CD4-positive, alpha-beta T cell (primary cell): ENCODE measurements around the gene ADARB2. TPM values are rescaled to one million over a fixed set of nuclear protein-coding genes. Genes with fewer than 3 reads are reported as not detected.

Source experiments
- ATAC-seq: fragments of 200-7000 bp; cut with Tn5 transposase; one replicate; pipeline ENCODE4 v1.10.0; 2022; ENCODE audit warnings: mild to moderate bottlenecking; ENCODE audit not compliant: poor library complexity
- CTCF ChIA-PET: fragments of 350-600 bp; sonication (Branson Sonifier 250); formaldehyde crosslinking; loops from one replicate; lab custom pipeline; 2021; ENCODE audit warnings: antibody characterized with exemption, inconsistent platforms; lab: Charles Lee
- POLR2A ChIA-PET: fragments of 350-600 bp; sonication (Branson Sonifier 250); formaldehyde crosslinking; loops from one replicate; lab custom pipeline; 2021; ENCODE audit warnings: antibody characterized with exemption, inconsistent platforms; lab: Charles Lee
- DNase-seq, 14 experiments: peaks; one replicate each; pipeline ENCODE4 v3.0.0-alpha.2; 2013 to 2020; ENCODE audit warnings: mixed read lengths in 2 of 14
- H3K27ac ChIP-seq, 2 donors: one replicate each; pipeline versions ENCODE4 v1.5.1 to v1.7.0; 2013; ENCODE audit warnings: low read length in 2 of 2, low read depth in 1 of 2, mild to moderate bottlenecking in 1 of 2
- H3K27me3 ChIP-seq, 2 experiments: 1 replicate in 1 of 2; 2 replicates in 1 of 2; pipeline versions ENCODE4 v1.6.1 to v1.7.0; 2013; ENCODE audit warnings: low read length in 2 of 2, control low read depth in 1 of 2, mild to moderate bottlenecking in 1 of 2, moderate library complexity in 1 of 2; ENCODE audit not compliant: insufficient read depth in 2 of 2, control insufficient read depth in 1 of 2
- H3K36me3 ChIP-seq: one replicate; pipeline ENCODE4 v1.6.1; 2013; ENCODE audit warnings: low read length, control low read depth; ENCODE audit not compliant: insufficient read depth
- H3K4me1 ChIP-seq: one replicate; pipeline ENCODE4 v1.6.1; 2013; ENCODE audit warnings: low read length, control low read depth; ENCODE audit not compliant: insufficient read depth
- H3K4me3 ChIP-seq: one replicate; pipeline ENCODE4 v1.5.1; 2013; ENCODE audit warnings: mild to moderate bottlenecking, low read length, moderate library complexity
- H3K9me3 ChIP-seq, 2 experiments: 1 replicate in 1 of 2; 2 replicates in 1 of 2; pipeline versions ENCODE4 v1.6.1 to v1.7.0; 2013; ENCODE audit warnings: low read length in 2 of 2, mild to moderate bottlenecking in 2 of 2, control low read depth in 1 of 2, moderate library complexity in 1 of 2; ENCODE audit not compliant: control insufficient read depth in 1 of 2, insufficient read depth in 1 of 2
- H3K27ac Mint-ChIP-seq: one replicate; pipeline ENCODE4 v1.8.0; 2020; ENCODE audit warnings: mixed read lengths
- H3K27me3 Mint-ChIP-seq: one replicate; pipeline ENCODE4 v1.8.0; 2021; ENCODE audit warnings: mixed read lengths
- H3K36me3 Mint-ChIP-seq: one replicate; pipeline ENCODE4 v1.8.0; 2021; ENCODE audit warnings: low read depth, mixed read lengths
- H3K4me1 Mint-ChIP-seq: one replicate; pipeline ENCODE4 v1.8.0; 2021; ENCODE audit warnings: low read depth, mixed read lengths
- H3K4me3 Mint-ChIP-seq: one replicate; pipeline ENCODE4 v1.8.0; 2020; ENCODE audit warnings: mild to moderate bottlenecking, mixed read lengths
- H3K9me3 Mint-ChIP-seq: one replicate; pipeline ENCODE4 v1.8.0; 2020; ENCODE audit warnings: mixed read lengths
- CTCF ChIP-seq: fragments of 200-600 bp; IDR thresholded peaks from one replicate; pipeline ENCODE4 v1.8.0; 2022; ENCODE audit warnings: antibody characterized with exemption, mild to moderate bottlenecking
- intact Hi-C, 2 experiments: fragments of 100-400 bp; cut with DNase I in 1 of 2; cut with micrococcal nuclease in 1 of 2; formaldehyde crosslinking; loops; one replicate each; pipeline versions ENCODE4 v1.15.1 to v1.9.0; 2023 to 2025; cut with DNase I, micrococcal nuclease
- total RNA-seq, 174 experiments: library from RNA in 2 of 174; stranded (reverse) in 2 of 174; gene quantifications; one replicate each; pipeline ENCODE4 v1.2.3 and lab custom pipeline; 2021 to 2026

The ADARB2 gene
- total RNA-seq, 2 experiments from 2014 or later: 0.14 TPM; not detected in 1

GRCh38 chr10:1747590-1748157, 10.3 kb upstream of the ADARB2 start:
- Histone ChIP-seq H3K4me3 (no peak overlapping the region), H3K36me3 (no peaks in the 10 kb centered on the region), H3K27me3 (peaks cover 0 to 14% of the 10 kb centered on the region in 2 experiments), H3K27ac (no peak overlapping the region), H3K4me1 (no peaks in the 10 kb centered on the region), H3K9me3 (peaks cover 7 to 24% of the 10 kb centered on the region in 2 experiments)
- intact Hi-C loops: no loop called here
- TF ChIP-seq CTCF: no peak
- ChIA-PET POLR2A (interaction anchor here (0.6 kb wide), 1 partner anchor 114 kb away, joined by 3 read pairs; no protein-coding TSS in a partner anchor), CTCF (no interaction called here)
- no peak overlapping the region for H3K27ac Mint-ChIP-seq
- H3K36me3 Mint-ChIP-seq: peaks cover 5% of the 10 kb centered on the region
- peaks cover 12% of the 10 kb centered on the region for H3K9me3 Mint-ChIP-seq
- H3K4me3 Mint-ChIP-seq: no peak overlapping the region
- ATAC-seq: no peak
- H3K27me3 Mint-ChIP-seq: peaks cover 48% of the 10 kb centered on the region
- no peak for DNase-seq
- no peaks in the 10 kb centered on the region for H3K4me1 Mint-ChIP-seq

GRCh38 chr10:1746796-1747195, 9.5 kb upstream of the ADARB2 start:
- ATAC-seq: no peak

GRCh38 chr10:1745780-1746456, 8.6 kb upstream of the ADARB2 start:
- H3K27me3 Mint-ChIP-seq: peaks cover 54% of the 10 kb centered on the region
- no peaks in the 10 kb centered on the region for H3K4me1 Mint-ChIP-seq
- DNase-seq (no peak), ATAC-seq (no peak)
- H3K4me3 Mint-ChIP-seq: no peak overlapping the region
- H3K9me3 ChIP-seq: peaks cover 7 to 24% of the 10 kb centered on the region in 2 experiments
- H3K27ac ChIP-seq: no peak overlapping the region
- no peaks in the 10 kb centered on the region for H3K4me1 ChIP-seq
- no peak for TF ChIP-seq CTCF
- H3K27ac Mint-ChIP-seq: no peak overlapping the region
- intact Hi-C loops: no loop called here
- H3K27me3 ChIP-seq: peaks cover 1 to 16% of the 10 kb centered on the region in 2 experiments
- CTCF ChIA-PET: no interaction called here
- POLR2A ChIA-PET: no interaction called here
- H3K36me3 Mint-ChIP-seq: peaks cover 5% of the 10 kb centered on the region
- no peak overlapping the region for H3K4me3 ChIP-seq
- H3K9me3 Mint-ChIP-seq: peaks cover 12% of the 10 kb centered on the region
- no peaks in the 10 kb centered on the region for H3K36me3 ChIP-seq

More at GRCh38 chr10:1746796-1747195, 9.5 kb upstream of the ADARB2 start:
- Histone ChIP-seq H3K4me3 (no peak overlapping the region), H3K27ac (no peak overlapping the region), H3K9me3 (peaks cover 7 to 24% of the 10 kb centered on the region in 2 experiments), H3K36me3 (no peaks in the 10 kb centered on the region), H3K4me1 (no peaks in the 10 kb centered on the region), H3K27me3 (peaks cover 0 to 14% of the 10 kb centered on the region in 2 experiments)
- peaks cover 5% of the 10 kb centered on the region for H3K36me3 Mint-ChIP-seq
- peaks cover 12% of the 10 kb centered on the region for H3K9me3 Mint-ChIP-seq
- no peak overlapping the region for H3K4me3 Mint-ChIP-seq
- intact Hi-C loops: no loop called here
- no peak for DNase-seq
- H3K4me1 Mint-ChIP-seq: no peaks in the 10 kb centered on the region
- peaks cover 46% of the 10 kb centered on the region for H3K27me3 Mint-ChIP-seq
- CTCF ChIA-PET: no interaction called here
- POLR2A ChIA-PET: no interaction called here
- H3K27ac Mint-ChIP-seq: no peak overlapping the region
- TF ChIP-seq CTCF: no peak
